GM10266 (cell line): ENCODE results near the gene PTRHD1.

Experiments
- DNase-seq: peaks from one replicate; pipeline ENCODE4 v3.0.0; 2012; ENCODE audit errors: extremely low spot score
- CTCF ChIP-seq: IDR thresholded peaks from 2 replicates; pipeline ENCODE4 v1.5.1; 2012; ENCODE audit warnings: mild to moderate bottlenecking, low read depth; ENCODE audit not compliant: control insufficient read depth, insufficient read depth; ENCODE audit errors: missing control alignments

PTRHD1 gene

GRCh38 chr2:24821433-24821891 is 28.3 kb upstream of the PTRHD1 start:
- TF ChIP-seq CTCF, result no peak
- DNase-seq, result no peak

- DNase-seq, result no peak
These were observed 27.6 kb upstream of the PTRHD1 start for GRCh38 chr2:24820598-24821432.

GRCh38 chr2:24820175-24820513 is 27.0 kb upstream of the PTRHD1 start:
- TF ChIP-seq CTCF, result no peak
- no peak for DNase-seq

More at GRCh38 chr2:24820598-24821432, 27.6 kb upstream of the PTRHD1 start:
- TF ChIP-seq CTCF, result no peak

GRCh38 chr2:24819442-24820174 is 26.4 kb upstream of the PTRHD1 start:
- DNase-seq, result no peak
- TF ChIP-seq CTCF, result no peak

- no peak for DNase-seq
- no peak for TF ChIP-seq CTCF
These were observed 25.6 kb upstream of the PTRHD1 start for GRCh38 chr2:24818721-24819167.

GRCh38 chr2:24816884-24817283 is 23.7 kb upstream of the PTRHD1 start:
- TF ChIP-seq CTCF, result no peak

GRCh38 chr2:24816404-24816803 is 23.2 kb upstream of the PTRHD1 start:
- no peak for DNase-seq
- no peak for TF ChIP-seq CTCF

More at GRCh38 chr2:24816884-24817283, 23.7 kb upstream of the PTRHD1 start:
- DNase-seq, result no peak
